NB4 (cell line): ENCODE data around the gene TFPI2.

Source experiments
- MYC ChIP-seq: IDR thresholded peaks from 2 replicates; pipeline ENCODE4 v1.6.1; 2011; ENCODE audit warnings: low read depth, low read length
- POLR2A ChIP-seq: IDR thresholded peaks from 2 replicates; pipeline ENCODE4 v1.6.1; 2011; ENCODE audit warnings: mild to moderate bottlenecking; ENCODE audit not compliant: insufficient read length; ENCODE audit errors: extremely low read depth
- TF ChIP-seq, protein P1 (sequence below): IDR thresholded peaks from one replicate; pipeline ENCODE4 v1.5.1; 2012; ENCODE audit warnings: low read depth, low read length
- TF ChIP-seq, protein P2 (sequence below): IDR thresholded peaks from 2 replicates; pipeline ENCODE4 v1.6.1; 2011; ENCODE audit warnings: low read depth, low read length

DNA sequence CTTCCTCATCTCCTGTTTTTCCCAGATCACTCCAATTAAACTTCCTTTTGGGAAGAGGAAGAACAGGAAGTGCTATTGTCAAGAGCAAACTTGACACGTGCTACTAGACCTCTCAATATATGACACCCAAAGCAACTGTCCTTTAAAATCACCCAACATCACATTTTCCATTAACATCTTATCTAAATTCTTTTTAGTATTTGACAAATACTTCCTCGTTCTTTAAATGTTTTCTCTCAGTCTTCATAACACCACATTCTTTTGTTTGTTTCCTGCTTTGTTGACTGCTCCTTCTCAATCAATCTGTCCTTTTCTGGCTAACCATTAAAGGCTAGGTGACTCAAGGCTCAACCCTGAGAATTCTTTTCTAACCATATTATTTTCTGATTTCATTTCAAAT, 7.1 kb upstream of the TFPI2 start:
- TF ChIP-seq POLR2A: no peak
- TF ChIP-seq, protein P1, sequence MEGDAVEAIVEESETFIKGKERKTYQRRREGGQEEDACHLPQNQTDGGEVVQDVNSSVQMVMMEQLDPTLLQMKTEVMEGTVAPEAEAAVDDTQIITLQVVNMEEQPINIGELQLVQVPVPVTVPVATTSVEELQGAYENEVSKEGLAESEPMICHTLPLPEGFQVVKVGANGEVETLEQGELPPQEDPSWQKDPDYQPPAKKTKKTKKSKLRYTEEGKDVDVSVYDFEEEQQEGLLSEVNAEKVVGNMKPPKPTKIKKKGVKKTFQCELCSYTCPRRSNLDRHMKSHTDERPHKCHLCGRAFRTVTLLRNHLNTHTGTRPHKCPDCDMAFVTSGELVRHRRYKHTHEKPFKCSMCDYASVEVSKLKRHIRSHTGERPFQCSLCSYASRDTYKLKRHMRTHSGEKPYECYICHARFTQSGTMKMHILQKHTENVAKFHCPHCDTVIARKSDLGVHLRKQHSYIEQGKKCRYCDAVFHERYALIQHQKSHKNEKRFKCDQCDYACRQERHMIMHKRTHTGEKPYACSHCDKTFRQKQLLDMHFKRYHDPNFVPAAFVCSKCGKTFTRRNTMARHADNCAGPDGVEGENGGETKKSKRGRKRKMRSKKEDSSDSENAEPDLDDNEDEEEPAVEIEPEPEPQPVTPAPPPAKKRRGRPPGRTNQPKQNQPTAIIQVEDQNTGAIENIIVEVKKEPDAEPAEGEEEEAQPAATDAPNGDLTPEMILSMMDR: no peak
- TF ChIP-seq, protein P2, sequence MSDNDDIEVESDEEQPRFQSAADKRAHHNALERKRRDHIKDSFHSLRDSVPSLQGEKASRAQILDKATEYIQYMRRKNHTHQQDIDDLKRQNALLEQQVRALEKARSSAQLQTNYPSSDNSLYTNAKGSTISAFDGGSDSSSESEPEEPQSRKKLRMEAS: no peak
- no peak for TF ChIP-seq MYC
